Uterus (tissue), 4 donors: ENCODE results near the gene ANO7. TPM values are rescaled to one million over a fixed set of nuclear protein-coding genes. Genes with fewer than 3 reads are reported as not detected.

Experiments
- DNase-seq, 2 donors: peaks; one replicate each; pipeline ENCODE4 v3.0.0-alpha.2; 2019 to 2020
- H3K27ac ChIP-seq, 2 donors: fragments of 200-600 bp; sonication (generic); 1 replicate in 1 of 2; 2 replicates in 1 of 2; pipeline ENCODE4 v1.5.1; 2016 to 2018
- H3K27me3 ChIP-seq, 2 donors: fragments of 200-600 bp; sonication (generic); one replicate each; pipeline ENCODE4 v1.5.1; 2018 to 2019; ENCODE audit warnings: control low read depth in 1 of 2
- H3K36me3 ChIP-seq, 2 donors: fragments of 200-600 bp; sonication (generic); one replicate each; pipeline ENCODE4 v1.5.1; 2019; ENCODE audit warnings: control low read depth in 1 of 2
- H3K4me1 ChIP-seq, 2 donors: fragments of 200-600 bp; sonication (generic); one replicate each; pipeline ENCODE4 v1.5.1; 2018 to 2019; ENCODE audit warnings: control low read depth in 1 of 2
- H3K4me3 ChIP-seq, 2 donors: fragments of 200-600 bp; sonication (generic); 1 replicate in 1 of 2; 2 replicates in 1 of 2; pipeline ENCODE4 v1.5.1; 2018 to 2019; ENCODE audit warnings: mild to moderate bottlenecking in 1 of 2
- H3K9me3 ChIP-seq, 2 donors: fragments of 200-600 bp; sonication (generic); one replicate each; pipeline ENCODE4 v1.5.1; 2019; ENCODE audit warnings: control low read depth in 1 of 2
- CTCF ChIP-seq, 4 experiments: fragments of 200-600 bp in 2 of 4; fragments of 450-650 bp in 2 of 4; sonication (generic) in 2 of 4; IDR thresholded peaks; one replicate each; pipeline ENCODE4 v1.5.1; 2016 to 2019; ENCODE audit warnings: antibody characterized with exemption in 4 of 4, mild to moderate bottlenecking in 2 of 4, moderate library complexity in 1 of 4
- POLR2A ChIP-seq, 2 donors: fragments of 450-650 bp; IDR thresholded peaks; one replicate each; pipeline ENCODE4 v1.6.1; 2016; ENCODE audit warnings: antibody characterized with exemption in 2 of 2, mild to moderate bottlenecking in 1 of 2, moderate library complexity in 1 of 2
- intact Hi-C: fragments of 100-400 bp; cut with DNase I; formaldehyde crosslinking; loops from one replicate; pipeline ENCODE4 v1.15.1; 2023; ENCODE audit warnings: low total_unique reads
- total RNA-seq, 4 donors: library from RNA; depleted of rRNA in 3 of 4; stranded (reverse); fragments of >200 nt in 3 of 4; gene quantifications; one replicate each; pipeline versions ENCODE4 v1.1.0 to v1.2.4, GENCODE V29; 2014 to 2023
- donor health status: DM: yes; HTN: yes; CAD: no.

ANO7 gene
- total RNA-seq, 4 donors from 2014 or later: under 0.01 to 3.8 (median 0.21) TPM; not detected in 1

GRCh38 chr2:241151934-241152660 lies 36.4 kb upstream of the ANO7 start:
- Histone ChIP-seq H3K36me3 (no peaks in the 10 kb centered on the region), H3K27ac (no peak overlapping the region), H3K4me1 (peaks cover 0 to 4% of the 10 kb centered on the region in 2 donors), H3K4me3 (no peak overlapping the region), H3K27me3 (no peaks in the 10 kb centered on the region), H3K9me3 (no peaks in the 10 kb centered on the region)
- no peak for DNase-seq
- intact Hi-C loops: no loop called here
- TF ChIP-seq CTCF (IDR thresholded peaks at IDR 0.05) (no peak), POLR2A (IDR thresholded peaks at IDR 0.05) (no peak)

GRCh38 chr2:241153616-241154015 lies 34.9 kb upstream of the ANO7 start:
- Histone ChIP-seq H3K4me1 (peaks cover 0 to under 1% of the 10 kb centered on the region in 2 donors), H3K27ac (no peak overlapping the region), H3K27me3 (no peaks in the 10 kb centered on the region), H3K36me3 (no peaks in the 10 kb centered on the region), H3K9me3 (no peaks in the 10 kb centered on the region), H3K4me3 (no peak overlapping the region)
- no peak for TF ChIP-seq POLR2A (IDR thresholded peaks at IDR 0.05)
- no peak for TF ChIP-seq CTCF (IDR thresholded peaks at IDR 0.05)
- intact Hi-C loops: no loop called here
- no peak for DNase-seq

- intact Hi-C loops: no loop called here
These were observed 33.6 kb upstream of the ANO7 start for GRCh38 chr2:241154915-241155314.

GRCh38 chr2:241155936-241156335 lies 32.5 kb upstream of the ANO7 start:
- DNase-seq: no peak
- no peaks in the 10 kb centered on the region for H3K9me3 ChIP-seq
- no peak overlapping the region for H3K4me3 ChIP-seq
- H3K27ac ChIP-seq: no peak overlapping the region
- intact Hi-C loops: no loop called here
- TF ChIP-seq POLR2A (IDR thresholded peaks at IDR 0.05) (no peak), CTCF (IDR thresholded peaks at IDR 0.05) (no peak)
- no peaks in the 10 kb centered on the region for H3K36me3 ChIP-seq
- no peaks in the 10 kb centered on the region for H3K4me1 ChIP-seq
- no peaks in the 10 kb centered on the region for H3K27me3 ChIP-seq

More at GRCh38 chr2:241154915-241155314, 33.6 kb upstream of the ANO7 start:
- Histone ChIP-seq H3K27me3 (no peaks in the 10 kb centered on the region), H3K27ac (no peak overlapping the region), H3K4me3 (no peak overlapping the region), H3K4me1 (no peaks in the 10 kb centered on the region), H3K9me3 (no peaks in the 10 kb centered on the region), H3K36me3 (no peaks in the 10 kb centered on the region)
- TF ChIP-seq CTCF (IDR thresholded peaks at IDR 0.05) (no peak), POLR2A (IDR thresholded peaks at IDR 0.05) (no peak)
- no peak for DNase-seq

- Histone ChIP-seq H3K27me3 (no peaks in the 10 kb centered on the region), H3K27ac (no peak overlapping the region), H3K36me3 (no peaks in the 10 kb centered on the region), H3K9me3 (no peaks in the 10 kb centered on the region), H3K4me1 (peaks cover 0 to 6% of the 10 kb centered on the region in 2 donors), H3K4me3 (no peak overlapping the region)
- no peak for DNase-seq
- intact Hi-C loops: no loop called here
- TF ChIP-seq POLR2A (IDR thresholded peaks at IDR 0.05): no peak
- no peak for TF ChIP-seq CTCF (IDR thresholded peaks at IDR 0.05)
These were observed 31.5 kb upstream of the ANO7 start for GRCh38 chr2:241156971-241157441.
